ENCODE results near the gene RSPRY1. TPM values are rescaled to one million over a fixed set of nuclear protein-coding genes. Genes with fewer than 3 reads are reported as not detected.

Gene RSPRY1
- total RNA-seq, 1 experiment from 2014 or later, result 57.7 TPM

DNA sequence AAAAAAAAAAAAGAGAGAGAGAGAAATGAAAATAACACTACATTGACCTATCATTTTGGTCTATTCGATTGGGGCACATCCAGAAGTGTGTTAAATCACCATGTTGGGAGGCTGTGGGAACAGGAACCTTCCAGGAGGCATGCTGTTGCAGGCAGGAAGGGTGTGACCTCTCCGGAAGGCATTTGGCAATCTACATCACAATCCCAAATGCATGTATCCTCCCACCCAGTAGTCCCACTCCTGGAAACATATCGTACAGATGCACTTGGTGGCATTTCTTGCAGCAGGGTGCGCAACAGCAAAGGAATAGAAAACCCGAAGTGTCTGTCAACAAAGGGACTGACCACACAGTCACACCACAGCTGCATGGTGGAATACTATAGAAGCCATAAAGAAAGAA is 90.5 kb downstream of the RSPRY1 start:
- ChIA-PET CTCF (no interaction called here), POLR2A (no interaction called here)
- no peak overlapping the region for H3K4me3 Mint-ChIP-seq (ENCODE audit: unreplicated experiment)
- intact Hi-C loops (cut with micrococcal nuclease; ENCODE audit: unreplicated experiment), result no loop called here
- Histone ChIP-seq H3K36me3 (ENCODE audit: control insufficient read depth, insufficient read depth, low read length) (no peaks in the 10 kb centered on the region; the same call in 1 of the 2 replicates), H3K4me3 (ENCODE audit: low read depth, low read length) (no peak overlapping the region), H3K9me3 (no peaks in the 10 kb centered on the region), H3K27me3 (replicated peaks; ENCODE audit: control insufficient read depth, insufficient read depth, low read length) (no peaks in the 10 kb centered on the region), H3K4me1 (peaks cover 32% of the 10 kb centered on the region)
- H3K27ac Mint-ChIP-seq (ENCODE audit: unreplicated experiment), result no peak overlapping the region
- no peaks in the 10 kb centered on the region for H3K9me3 Mint-ChIP-seq (ENCODE audit: unreplicated experiment)
- peaks cover 18% of the 10 kb centered on the region for H3K36me3 Mint-ChIP-seq (ENCODE audit: insufficient read depth, unreplicated experiment)
- DNase-seq, result no peak
- no peaks in the 10 kb centered on the region for H3K27me3 Mint-ChIP-seq (ENCODE audit: insufficient read depth, unreplicated experiment)
- BruUV-seq (replicated peaks), result no TSS peak
- TF ChIP-seq, protein P1, sequence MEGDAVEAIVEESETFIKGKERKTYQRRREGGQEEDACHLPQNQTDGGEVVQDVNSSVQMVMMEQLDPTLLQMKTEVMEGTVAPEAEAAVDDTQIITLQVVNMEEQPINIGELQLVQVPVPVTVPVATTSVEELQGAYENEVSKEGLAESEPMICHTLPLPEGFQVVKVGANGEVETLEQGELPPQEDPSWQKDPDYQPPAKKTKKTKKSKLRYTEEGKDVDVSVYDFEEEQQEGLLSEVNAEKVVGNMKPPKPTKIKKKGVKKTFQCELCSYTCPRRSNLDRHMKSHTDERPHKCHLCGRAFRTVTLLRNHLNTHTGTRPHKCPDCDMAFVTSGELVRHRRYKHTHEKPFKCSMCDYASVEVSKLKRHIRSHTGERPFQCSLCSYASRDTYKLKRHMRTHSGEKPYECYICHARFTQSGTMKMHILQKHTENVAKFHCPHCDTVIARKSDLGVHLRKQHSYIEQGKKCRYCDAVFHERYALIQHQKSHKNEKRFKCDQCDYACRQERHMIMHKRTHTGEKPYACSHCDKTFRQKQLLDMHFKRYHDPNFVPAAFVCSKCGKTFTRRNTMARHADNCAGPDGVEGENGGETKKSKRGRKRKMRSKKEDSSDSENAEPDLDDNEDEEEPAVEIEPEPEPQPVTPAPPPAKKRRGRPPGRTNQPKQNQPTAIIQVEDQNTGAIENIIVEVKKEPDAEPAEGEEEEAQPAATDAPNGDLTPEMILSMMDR (IDR thresholded peaks at IDR 0.05; ENCODE audit: insufficient read depth in 1 of 2, low read depth in 1 of 2, low read length in 1 of 2, severe bottlenecking in 1 of 2, unreplicated experiment in 1 of 2), result no peak
- H3K4me1 Mint-ChIP-seq (ENCODE audit: low read depth, unreplicated experiment), result peaks cover 37% of the 10 kb centered on the region

GRCh38 chr16:57277586-57277985 is 91.5 kb downstream of the RSPRY1 start:
- peaks cover 21% of the 10 kb centered on the region for H3K36me3 Mint-ChIP-seq (ENCODE audit: insufficient read depth, unreplicated experiment)
- TF ChIP-seq, protein P1 (IDR thresholded peaks at IDR 0.05; ENCODE audit: insufficient read depth in 1 of 2, low read depth in 1 of 2, low read length in 1 of 2, severe bottlenecking in 1 of 2, unreplicated experiment in 1 of 2), result no peak
- H3K27ac Mint-ChIP-seq (ENCODE audit: unreplicated experiment), result no peak overlapping the region
- POLR2A ChIA-PET, result no interaction called here
- no peaks in the 10 kb centered on the region for H3K27me3 Mint-ChIP-seq (ENCODE audit: insufficient read depth, unreplicated experiment)
- H3K9me3 ChIP-seq, result no peaks in the 10 kb centered on the region
- no peaks in the 10 kb centered on the region for H3K27me3 ChIP-seq (replicated peaks; ENCODE audit: control insufficient read depth, insufficient read depth, low read length)
- no peak overlapping the region for H3K4me3 Mint-ChIP-seq (ENCODE audit: unreplicated experiment)
- CTCF ChIA-PET, result no interaction called here
- H3K36me3 ChIP-seq (ENCODE audit: control insufficient read depth, insufficient read depth, low read length), result no peaks in the 10 kb centered on the region; the same call in 1 of the 2 replicates
- no peak for DNase-seq
- BruUV-seq (replicated peaks), result no TSS peak
- H3K4me1 Mint-ChIP-seq (ENCODE audit: low read depth, unreplicated experiment), result peaks cover 46% of the 10 kb centered on the region
- intact Hi-C loops (cut with micrococcal nuclease; ENCODE audit: unreplicated experiment), result no loop called here
- H3K4me1 ChIP-seq, result peaks cover 32% of the 10 kb centered on the region
- no peaks in the 10 kb centered on the region for H3K9me3 Mint-ChIP-seq (ENCODE audit: unreplicated experiment)
- no peak overlapping the region for H3K4me3 ChIP-seq (ENCODE audit: low read depth, low read length)

DNA sequence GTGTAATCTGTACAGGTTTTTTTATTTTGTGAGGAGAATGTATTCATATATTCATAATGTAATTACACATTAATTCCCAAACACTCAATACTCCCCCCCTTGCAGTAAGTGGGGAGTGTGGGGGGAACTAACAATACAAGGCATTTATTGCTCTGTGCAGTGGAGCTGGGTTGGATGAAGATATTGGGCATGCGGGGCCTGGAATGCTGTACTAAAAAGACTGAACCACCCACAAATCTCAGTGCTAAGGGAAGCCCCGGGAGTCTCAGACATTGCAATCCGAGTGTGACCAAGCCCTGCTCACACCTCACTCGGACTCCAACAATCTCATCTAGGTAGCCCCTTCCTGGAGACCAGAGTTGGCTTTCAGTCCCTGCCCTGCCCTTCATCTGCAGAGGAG is 92.4 kb downstream of the RSPRY1 start:
- Mint-ChIP-seq H3K4me3 (ENCODE audit: unreplicated experiment) (no peak overlapping the region), H3K36me3 (ENCODE audit: insufficient read depth, unreplicated experiment) (peaks cover 20% of the 10 kb centered on the region), H3K9me3 (ENCODE audit: unreplicated experiment) (no peaks in the 10 kb centered on the region), H3K27me3 (ENCODE audit: insufficient read depth, unreplicated experiment) (no peaks in the 10 kb centered on the region), H3K4me1 (ENCODE audit: low read depth, unreplicated experiment) (peaks cover 52% of the 10 kb centered on the region), H3K27ac (ENCODE audit: unreplicated experiment) (no peak overlapping the region)
- Histone ChIP-seq H3K36me3 (ENCODE audit: control insufficient read depth, insufficient read depth, low read length) (no peaks in the 10 kb centered on the region; the same call in 1 of the 2 replicates), H3K27me3 (replicated peaks; ENCODE audit: control insufficient read depth, insufficient read depth, low read length) (no peaks in the 10 kb centered on the region), H3K4me1 (peaks cover 37% of the 10 kb centered on the region), H3K9me3 (no peaks in the 10 kb centered on the region), H3K4me3 (ENCODE audit: low read depth, low read length) (no peak overlapping the region)
- no TSS peak for BruUV-seq (replicated peaks)
- intact Hi-C loops (cut with micrococcal nuclease; ENCODE audit: unreplicated experiment), result no loop called here
- ChIA-PET POLR2A (interaction anchor here (0.8 kb wide), 1 partner anchor 21 kb away, joined by 3 read pairs; no protein-coding TSS in a partner anchor), CTCF (no interaction called here)
- TF ChIP-seq, protein P1 (IDR thresholded peaks at IDR 0.05; ENCODE audit: insufficient read depth in 1 of 2, low read depth in 1 of 2, low read length in 1 of 2, severe bottlenecking in 1 of 2, unreplicated experiment in 1 of 2), result no peak
- DNase-seq, result no peak

All from Caco-2 (cell line).